ENCODE data around the gene TNFRSF12A. TPM values are rescaled to one million over a fixed set of nuclear protein-coding genes. Genes with fewer than 3 reads are reported as not detected.

TNFRSF12A gene
- total and polyA plus RNA-seq, 2 of the 8 experiments (the other 6 are each of a cell fraction or from before 2014, with no cell fraction given), result 81.0 to 82.5 TPM

GRCh38 chr16:3013998-3014690 lies 6.0 kb upstream of the TNFRSF12A start:
- no peak for FAIRE-seq
- TF ChIP-seq EP300 (IDR thresholded peaks at IDR 0.05; ENCODE audit: borderline replicate concordance in 1 of 2, low read depth in 2 of 2, low read length in 2 of 2) (no peak), CEBPB (IDR thresholded peaks at IDR 0.05; ENCODE audit: low read depth, low read length) (no peak), POLR2A (IDR thresholded peaks at IDR 0.05; ENCODE audit: control extremely low read depth in 1 of 2, low read depth in 2 of 2, low read length in 2 of 2) (peak; percentile 3 to 70), SP1 (IDR thresholded peaks at IDR 0.05; ENCODE audit: low read depth, low read length) (no peak), SAP30 (IDR thresholded peaks at IDR 0.05; ENCODE audit: insufficient read depth, insufficient replicate concordance, low read length) (no peak), EZH2 (IDR thresholded peaks at IDR 0.05; ENCODE audit: low read depth, low read length, severe bottlenecking) (no peak), CBX5 (IDR thresholded peaks at IDR 0.05; ENCODE audit: low read depth, low read length) (no peak), KDM1A (IDR thresholded peaks at IDR 0.05; ENCODE audit: borderline replicate concordance, low read length) (no peak), HDAC6 (IDR thresholded peaks at IDR 0.05; ENCODE audit: low read depth, low read length) (no peak), SIRT6 (IDR thresholded peaks at IDR 0.05; ENCODE audit: low read length) (no peak), RNF2 (IDR thresholded peaks at IDR 0.05; ENCODE audit: borderline replicate concordance, low read depth, low read length, missing control alignments, poor library complexity, severe bottlenecking) (no peak), TBP (IDR thresholded peaks at IDR 0.05; ENCODE audit: low read depth, low read length) (no peak)

More at GRCh38 chr16:3013998-3014690, 6.0 kb upstream of the TNFRSF12A start:
- Histone ChIP-seq H3K14ac (ENCODE audit: insufficient read length) (no peak overlapping the region), H2AFZ (ENCODE audit: low read length) (no peak overlapping the region), H3K4me3 (ENCODE audit: extremely low read depth in 1 of 4, insufficient read depth in 2 of 4, low read depth in 3 of 4, low read length in 4 of 4) (peak overlapping the region in 1 of 4 experiments; percentile 33; a peak in 1 of 8 replicates), H3K79me2 (ENCODE audit: control insufficient read depth in 1 of 2, insufficient read depth in 2 of 2, low read length in 2 of 2) (peaks cover 11 to 28% of the 10 kb centered on the region in 2 experiments), H4K8ac (ENCODE audit: extremely low read depth, insufficient read depth, low read length) (peak overlapping the region; percentile 3), H3K9me3 (ENCODE audit: insufficient read depth in 2 of 2, low read depth in 1 of 2, low read length in 1 of 2) (no peaks in the 10 kb centered on the region), H2BK12ac (ENCODE audit: low read depth, low read length) (no peak overlapping the region), H3K27ac (ENCODE audit: low read depth, low read length) (no peak overlapping the region), H4K5ac (ENCODE audit: insufficient read length, low read depth, low read length) (no peak overlapping the region), H3K56ac (replicated peaks; ENCODE audit: insufficient read length, low read depth, low read length) (no peak overlapping the region), H2BK20ac (ENCODE audit: low read length) (no peak overlapping the region), H2AK5ac (ENCODE audit: low read depth, low read length) (no peak overlapping the region), H3K9ac (replicated peaks in 1 of 4; ENCODE audit: extremely low read depth in 1 of 4, low read depth in 3 of 4, low read length in 3 of 4) (no peak overlapping the region; a peak in 1 of 7 replicates), H3K4me1 (replicated peaks in 1 of 4; ENCODE audit: control insufficient read depth in 3 of 4, insufficient read depth in 4 of 4, low read length in 3 of 4) (peaks cover 14 to 54% (median 46%) of the 10 kb centered on the region in 4 experiments), H3K36me3 (ENCODE audit: control insufficient read depth in 2 of 4, insufficient read depth in 4 of 4, low read length in 3 of 4) (peaks cover 6 to 20% (median 12%) of the 10 kb centered on the region in 4 experiments; a peak in 7 of 8 replicates), H4K20me1 (replicated peaks in 1 of 2; ENCODE audit: control insufficient read depth in 1 of 2, insufficient read depth in 2 of 2, low read length in 2 of 2) (peaks cover 16 to 32% of the 10 kb centered on the region in 2 experiments), H2BK120ac (replicated peaks; ENCODE audit: low read depth, low read length) (no peak overlapping the region), H3K4me2 (ENCODE audit: insufficient read depth in 1 of 2, low read depth in 2 of 2, low read length in 2 of 2) (peak overlapping the region; percentile 80; a peak in 2 of 4 replicates), H2BK15ac (ENCODE audit: low read length) (no peak overlapping the region), H3K79me1 (ENCODE audit: low read depth, low read length) (peaks cover 11% of the 10 kb centered on the region; the same call in 1 of the 2 replicates), H3K4ac (replicated peaks; ENCODE audit: insufficient read length, low read depth, low read length) (no peak overlapping the region), H3K23me2 (ENCODE audit: low read depth, low read length) (peaks cover 23% of the 10 kb centered on the region), H2BK5ac (ENCODE audit: low read depth, low read length) (no peak overlapping the region), H3K27me3 (replicated peaks in 1 of 4; ENCODE audit: control insufficient read depth in 3 of 4, extremely low read depth in 1 of 4, insufficient read depth in 3 of 4, low read length in 3 of 4) (no peaks in the 10 kb centered on the region; a peak in 1 of 7 replicates), H4K91ac (replicated peaks; ENCODE audit: insufficient read length, low read length) (no peak overlapping the region), H3K18ac (ENCODE audit: extremely low read depth, low read length) (no peak overlapping the region; the same call in 1 of the 2 replicates), H3K23ac (ENCODE audit: insufficient read length) (no peak overlapping the region)
- ChIA-PET CTCF (ENCODE audit: partially characterized antibody) (interaction anchor here (0.5 to 11.3 kb wide), 8 partner anchors 9 to 217 kb away, joined by 3 to 213 read pairs (median 4); partner anchors contain the start of genes HCFC1R1 and THOC6), POLR2A (ENCODE audit: partially characterized antibody) (interaction anchor here (0.7 to 35.7 kb wide), 16 partner anchors 3 to 116 kb away, joined by 3 to 1808 read pairs (median 4); partner anchors contain the start of genes BICDL2, CLDN6, CLDN9 and HCFC1R1)
- no peak for DNase-seq (ENCODE audit: low read depth in 1 of 2, low spot score in 2 of 2)
- 74% methylated on average over 12 of the region's 12 CpGs; no CpG with 5 or more reads in 1 of the 2 experiments for WGBS, 2 experiments (ENCODE audit: extremely low coverage in 1 of 2, insufficient coverage in 1 of 2, insufficient read length in 1 of 2, insufficient replicate concordance in 2 of 2, low coverage in 1 of 2, low lambda C conversion rate in 2 of 2, missing lambda C conversion rate in 1 of 2)
